Endodermal cell (in vitro differentiated cells): ENCODE results near the gene ABCA2. TPM values are rescaled to one million over a fixed set of nuclear protein-coding genes. Genes with fewer than 3 reads are reported as not detected.

Experiments
- DNase-seq: peaks from one replicate; pipeline ENCODE4 v3.0.0-alpha.2; 2017
- H3K27ac ChIP-seq: 2 replicates; pipeline ENCODE4 v1.5.1; 2013; ENCODE audit warnings: mild to moderate bottlenecking, low read depth, low read length, moderate library complexity
- H3K27me3 ChIP-seq: 2 replicates; pipeline ENCODE4 v1.6.1; 2013; ENCODE audit warnings: mild to moderate bottlenecking, low read length, moderate library complexity; ENCODE audit not compliant: insufficient read depth, control insufficient read depth, poor library complexity, severe bottlenecking
- H3K36me3 ChIP-seq: 2 replicates; pipeline ENCODE4 v1.7.0; 2013; ENCODE audit warnings: mild to moderate bottlenecking, low read length, moderate library complexity; ENCODE audit not compliant: control insufficient read depth, insufficient read depth
- H3K4me1 ChIP-seq: one replicate; pipeline ENCODE4 v1.7.0; 2013; ENCODE audit warnings: low read length; ENCODE audit not compliant: control insufficient read depth, insufficient read depth
- H3K4me3 ChIP-seq: 2 replicates; pipeline ENCODE4 v1.5.1; 2013; ENCODE audit warnings: mild to moderate bottlenecking, low read length, moderate library complexity
- H3K9ac ChIP-seq: 2 replicates; pipeline ENCODE4 v1.6.1; 2013; ENCODE audit warnings: mild to moderate bottlenecking, low read length, moderate library complexity; ENCODE audit not compliant: poor library complexity, severe bottlenecking; ENCODE audit errors: extremely low read depth
- H3K9me3 ChIP-seq: 2 replicates; pipeline ENCODE4 v1.6.1; 2013; ENCODE audit warnings: mild to moderate bottlenecking, low read length, moderate library complexity; ENCODE audit not compliant: control insufficient read depth
- H3K27ac Mint-ChIP-seq: 2 replicates; pipeline ENCODE4 v1.8.0; 2020; ENCODE audit warnings: mixed read lengths
- H3K27me3 Mint-ChIP-seq: 2 replicates; pipeline ENCODE4 v1.8.0; 2021; ENCODE audit warnings: mild to moderate bottlenecking, mixed read lengths; ENCODE audit not compliant: insufficient read depth
- H3K36me3 Mint-ChIP-seq: 2 replicates; pipeline ENCODE4 v1.8.0; 2020; ENCODE audit warnings: low read depth, mixed read lengths
- H3K4me1 Mint-ChIP-seq: 2 replicates; pipeline ENCODE4 v1.8.0; 2020; ENCODE audit warnings: mixed read lengths
- H3K4me3 Mint-ChIP-seq: 2 replicates; pipeline ENCODE4 v1.8.0; 2020; ENCODE audit warnings: mild to moderate bottlenecking, moderate library complexity, mixed read lengths
- H3K9me3 Mint-ChIP-seq: 2 replicates; pipeline ENCODE4 v1.8.0; 2020; ENCODE audit warnings: mild to moderate bottlenecking, mixed read lengths
- WGBS, 2 experiments: methylation state at CpG; one replicate each; pipeline versions ENCODE4 v1.1.5 to v1.1.7; 2013; ENCODE audit warnings: missing lambda C conversion rate in 2 of 2, mixed read lengths in 1 of 2; ENCODE audit not compliant: insufficient coverage in 1 of 2, insufficient read length in 1 of 2; 5-methylcytosine and 5-hydroxymethylcytosine counted together
- total RNA-seq, 2 donors: library from RNA; stranded (reverse); fragmentation: NEBNext Ultra II Directional in 1 of 2; extraction: Animal tissue kit (Norgen Biotek cat#: 25700) in 1 of 2; gene quantifications; 2 replicates in 1 of 2; 3 replicates in 1 of 2; pipeline ENCODE4 v1.2.1, GENCODE V29; 2021
- TF ChIP-seq, protein P1 (sequence below): fragments of 200-600 bp; sonication (generic); conservative IDR thresholded peaks from 2 replicates; pipeline ENCODE4 v1.5.0; 2021; ENCODE audit warnings: antibody characterized with exemption, mild to moderate bottlenecking

The ABCA2 gene
- total RNA-seq, 2 donors from 2014 or later = 21.5 to 30.0 TPM

DNA sequence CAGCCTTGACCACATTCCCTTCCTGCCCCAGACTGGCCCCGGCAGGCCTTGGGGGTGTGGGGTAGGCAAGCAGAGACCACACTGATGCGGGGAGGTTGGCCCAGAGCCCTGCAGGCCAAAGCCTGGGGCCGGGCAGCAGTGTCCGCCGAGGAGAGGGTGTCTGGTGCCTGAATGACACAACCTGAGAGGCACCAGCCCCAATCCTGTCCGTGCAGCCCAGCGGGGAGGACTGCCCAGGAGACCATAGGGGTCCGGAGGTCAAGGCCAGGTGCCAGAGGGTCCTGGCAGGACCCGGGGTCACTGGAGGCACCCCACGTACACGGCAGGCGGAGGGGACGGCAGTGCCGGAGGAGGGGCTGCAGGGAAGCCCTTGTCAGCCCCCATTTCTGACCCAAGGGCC is 56.3 kb downstream of the ABCA2 start:
- H3K9me3 Mint-ChIP-seq = no peaks in the 10 kb centered on the region
- no peaks in the 10 kb centered on the region for H3K27me3 Mint-ChIP-seq
- Histone ChIP-seq H3K4me3 (no peak overlapping the region), H3K9me3 (no peaks in the 10 kb centered on the region), H3K27ac (no peak overlapping the region), H3K4me1 (no peaks in the 10 kb centered on the region), H3K9ac (no peak overlapping the region), H3K36me3 (no peaks in the 10 kb centered on the region), H3K27me3 (no peaks in the 10 kb centered on the region)
- no peaks in the 10 kb centered on the region for H3K4me1 Mint-ChIP-seq
- TF ChIP-seq, protein P1, sequence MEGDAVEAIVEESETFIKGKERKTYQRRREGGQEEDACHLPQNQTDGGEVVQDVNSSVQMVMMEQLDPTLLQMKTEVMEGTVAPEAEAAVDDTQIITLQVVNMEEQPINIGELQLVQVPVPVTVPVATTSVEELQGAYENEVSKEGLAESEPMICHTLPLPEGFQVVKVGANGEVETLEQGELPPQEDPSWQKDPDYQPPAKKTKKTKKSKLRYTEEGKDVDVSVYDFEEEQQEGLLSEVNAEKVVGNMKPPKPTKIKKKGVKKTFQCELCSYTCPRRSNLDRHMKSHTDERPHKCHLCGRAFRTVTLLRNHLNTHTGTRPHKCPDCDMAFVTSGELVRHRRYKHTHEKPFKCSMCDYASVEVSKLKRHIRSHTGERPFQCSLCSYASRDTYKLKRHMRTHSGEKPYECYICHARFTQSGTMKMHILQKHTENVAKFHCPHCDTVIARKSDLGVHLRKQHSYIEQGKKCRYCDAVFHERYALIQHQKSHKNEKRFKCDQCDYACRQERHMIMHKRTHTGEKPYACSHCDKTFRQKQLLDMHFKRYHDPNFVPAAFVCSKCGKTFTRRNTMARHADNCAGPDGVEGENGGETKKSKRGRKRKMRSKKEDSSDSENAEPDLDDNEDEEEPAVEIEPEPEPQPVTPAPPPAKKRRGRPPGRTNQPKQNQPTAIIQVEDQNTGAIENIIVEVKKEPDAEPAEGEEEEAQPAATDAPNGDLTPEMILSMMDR = no peak
- H3K27ac Mint-ChIP-seq = no peak overlapping the region
- DNase-seq = no peak
- 92 to 96% methylated on average over 9 to 14 of the region's 14 CpGs for WGBS, 2 experiments
- H3K36me3 Mint-ChIP-seq = no peaks in the 10 kb centered on the region
- H3K4me3 Mint-ChIP-seq = no peak overlapping the region

DNA sequence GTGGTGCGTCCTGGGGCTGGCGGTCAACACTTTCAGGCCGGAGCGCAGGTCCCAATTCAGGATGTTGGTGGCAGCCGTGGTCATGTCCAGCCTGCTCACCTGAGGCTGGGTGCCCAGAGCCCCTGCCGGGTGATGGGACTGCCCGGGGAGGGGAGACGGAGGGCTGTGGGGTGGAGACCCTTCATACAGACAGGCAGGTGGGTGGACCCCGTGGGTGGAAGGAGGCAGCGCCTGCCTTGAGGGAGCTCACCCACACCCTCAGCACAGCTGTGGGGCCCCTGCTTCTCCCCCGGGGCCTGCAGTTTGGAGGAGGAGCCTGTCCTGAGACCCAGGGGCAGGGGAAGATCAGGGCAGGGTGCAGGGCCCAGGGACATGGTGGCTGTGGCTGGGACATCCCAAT is 57.7 kb downstream of the ABCA2 start:
- no peaks in the 10 kb centered on the region for H3K4me1 ChIP-seq
- H3K27me3 Mint-ChIP-seq = no peaks in the 10 kb centered on the region
- no peak overlapping the region for H3K27ac Mint-ChIP-seq
- no peak overlapping the region for H3K27ac ChIP-seq
- H3K9me3 ChIP-seq = no peaks in the 10 kb centered on the region
- no peaks in the 10 kb centered on the region for H3K36me3 ChIP-seq
- no peaks in the 10 kb centered on the region for H3K9me3 Mint-ChIP-seq
- TF ChIP-seq, protein P1 = no peak
- H3K4me3 ChIP-seq = no peak overlapping the region
- H3K4me3 Mint-ChIP-seq = no peak overlapping the region
- H3K9ac ChIP-seq = no peak overlapping the region
- H3K27me3 ChIP-seq = no peaks in the 10 kb centered on the region
- peaks cover 8% of the 10 kb centered on the region for H3K4me1 Mint-ChIP-seq
- WGBS, 2 experiments = 90 to 91% methylated on average over 7 to 11 of the region's 11 CpGs
- DNase-seq = no peak
- H3K36me3 Mint-ChIP-seq = no peaks in the 10 kb centered on the region

DNA sequence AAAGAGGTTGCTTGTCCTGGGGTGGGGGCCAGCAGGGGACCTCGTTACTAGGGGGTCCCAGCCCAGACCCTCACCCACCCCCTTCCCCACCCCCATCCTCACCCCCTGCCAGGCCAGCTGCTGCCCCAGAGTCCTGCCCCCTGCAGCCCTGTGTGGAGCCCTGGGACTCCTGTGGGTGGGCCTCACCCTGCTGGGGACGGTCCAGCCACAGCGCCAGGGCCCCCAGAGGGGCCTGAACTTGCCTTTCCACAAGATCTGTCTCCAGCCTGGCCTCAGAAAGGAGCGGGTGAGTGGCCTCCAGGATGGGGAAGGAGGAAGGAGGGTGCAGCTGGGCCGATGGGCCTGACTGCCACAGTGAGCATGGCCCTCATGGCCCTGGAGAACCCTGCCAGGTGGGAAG is 58.3 kb downstream of the ABCA2 start:
- Histone ChIP-seq H3K9ac (no peak overlapping the region), H3K36me3 (no peaks in the 10 kb centered on the region), H3K27me3 (no peaks in the 10 kb centered on the region), H3K27ac (no peak overlapping the region), H3K4me1 (no peaks in the 10 kb centered on the region), H3K9me3 (no peaks in the 10 kb centered on the region), H3K4me3 (no peak overlapping the region)
- no peaks in the 10 kb centered on the region for H3K36me3 Mint-ChIP-seq
- peaks cover 8% of the 10 kb centered on the region for H3K4me1 Mint-ChIP-seq
- H3K27ac Mint-ChIP-seq = no peak overlapping the region
- TF ChIP-seq, protein P1 = no peak
- no peak for DNase-seq
- no peak overlapping the region for H3K4me3 Mint-ChIP-seq
- no peaks in the 10 kb centered on the region for H3K27me3 Mint-ChIP-seq
- 79% methylated on average over 4 of the region's 5 CpGs; no CpG with 5 or more reads in 1 of the 2 experiments for WGBS, 2 experiments
- no peaks in the 10 kb centered on the region for H3K9me3 Mint-ChIP-seq
